BLaER1 (cell line): ENCODE results near the gene EPS8L2.
A peak's percentile ranks its signal among the peaks of the same experiment; 100 is the strongest.
"Not testable (repeated sequence)": the region's sequence is repeated elsewhere in the genome, so short reads cannot be mapped to it uniquely, and the experiment has no call there.

Experiments used
- H3K27ac ChIP-seq: shearing (Covaris generic); formaldehyde crosslinking; 2 replicates; pipeline ENCODE4 v1.8.1; 2022
- H3K27me3 ChIP-seq: shearing (Covaris generic); formaldehyde crosslinking; 2 replicates; pipeline ENCODE4 v1.8.1; 2022
- H3K36me3 ChIP-seq: shearing (Covaris generic); formaldehyde crosslinking; 2 replicates; pipeline ENCODE4 v1.8.1; 2022
- H3K4me1 ChIP-seq: shearing (Covaris generic); formaldehyde crosslinking; 2 replicates; pipeline ENCODE4 v1.8.1; 2022
- H3K4me2 ChIP-seq: shearing (Covaris generic); formaldehyde crosslinking; 2 replicates; pipeline ENCODE4 v1.8.1; 2022
- H3K4me3 ChIP-seq: shearing (Covaris generic); formaldehyde crosslinking; 2 replicates; pipeline ENCODE4 v1.8.1; 2022
- H3K9ac ChIP-seq: shearing (Covaris generic); formaldehyde crosslinking; 2 replicates; pipeline ENCODE4 v1.8.1; 2022
- H3K9me3 ChIP-seq: shearing (Covaris generic); formaldehyde crosslinking; 2 replicates; pipeline ENCODE4 v1.8.1; 2022
- H4K20me1 ChIP-seq: shearing (Covaris generic); formaldehyde crosslinking; 2 replicates; pipeline ENCODE4 v1.8.1; 2022
- Cebpa-rat ChIP-seq: shearing (Covaris generic); IDR thresholded peaks from 2 replicates; pipeline ENCODE4 v1.8.1; 2022

The EPS8L2 gene

GRCh38 chr11:728901-729491 is 23.0 kb downstream of the EPS8L2 start:
- peak overlapping the region; percentile 40; the same call in 1 of the 2 replicates for H3K9ac ChIP-seq

GRCh38 chr11:729492-730074 is 23.6 kb downstream of the EPS8L2 start:
- peak overlapping the region; percentile 88 for H3K4me2 ChIP-seq

More at GRCh38 chr11:728901-729491, 23.0 kb downstream of the EPS8L2 start:
- Histone ChIP-seq H3K4me2 (peak overlapping the region; percentile 88), H3K36me3 (no peaks in the 10 kb centered on the region), H3K27me3 (peaks cover 32% of the 10 kb centered on the region), H3K27ac (peak overlapping the region; percentile 44; the same call in 1 of the 2 replicates), H3K9me3 (no peaks in the 10 kb centered on the region), H3K4me1 (peaks cover 47% of the 10 kb centered on the region), H4K20me1 (no peaks in the 10 kb centered on the region), H3K4me3 (no peak overlapping the region)
- TF ChIP-seq Cebpa-rat, result no peak

GRCh38 chr11:733072-733471 is 27.0 kb downstream of the EPS8L2 start:
- Histone ChIP-seq H3K4me1 (peaks cover 42% of the 10 kb centered on the region), H4K20me1 (no peaks in the 10 kb centered on the region), H3K27ac (no peak overlapping the region), H3K27me3 (peaks cover 12% of the 10 kb centered on the region), H3K36me3 (no peaks in the 10 kb centered on the region), H3K4me3 (no peak overlapping the region), H3K9ac (no peak overlapping the region), H3K9me3 (no peaks in the 10 kb centered on the region), H3K4me2 (no peak overlapping the region)
- no peak for TF ChIP-seq Cebpa-rat

More at GRCh38 chr11:729492-730074, 23.6 kb downstream of the EPS8L2 start:
- no peaks in the 10 kb centered on the region for H3K36me3 ChIP-seq
- peaks cover 26% of the 10 kb centered on the region for H3K27me3 ChIP-seq
- no peaks in the 10 kb centered on the region for H4K20me1 ChIP-seq
- TF ChIP-seq Cebpa-rat, result no peak
- H3K4me3 ChIP-seq, result no peak overlapping the region
- no peaks in the 10 kb centered on the region for H3K9me3 ChIP-seq
- H3K9ac ChIP-seq, result peak overlapping the region; percentile 40
- peak overlapping the region; percentile 44; the same call in 1 of the 2 replicates for H3K27ac ChIP-seq
- peaks cover 47% of the 10 kb centered on the region for H3K4me1 ChIP-seq

GRCh38 chr11:734541-734940 is 28.5 kb downstream of the EPS8L2 start:
- peaks cover 18% of the 10 kb centered on the region for H3K27me3 ChIP-seq
- H3K9ac ChIP-seq, H3K4me2 ChIP-seq, H3K4me3 ChIP-seq, H4K20me1 ChIP-seq, H3K9me3 ChIP-seq, H3K36me3 ChIP-seq, H3K27ac ChIP-seq: not testable (repeated sequence)
- peaks cover 32% of the 10 kb centered on the region for H3K4me1 ChIP-seq

- H3K4me2 ChIP-seq, result peak overlapping the region; percentile 65
- no peaks in the 10 kb centered on the region for H4K20me1 ChIP-seq
- H3K36me3 ChIP-seq, result no peaks in the 10 kb centered on the region
- H3K4me3 ChIP-seq, result no peak overlapping the region
- peaks cover 25% of the 10 kb centered on the region for H3K4me1 ChIP-seq
- no peaks in the 10 kb centered on the region for H3K9me3 ChIP-seq
- no peak overlapping the region for H3K27ac ChIP-seq
- H3K27me3 ChIP-seq, result peaks cover 18% of the 10 kb centered on the region
- no peak for TF ChIP-seq Cebpa-rat
- 0 out of 2 replicates have a peak overlapping the region, but pooled peaks have one; percentile 3 for H3K9ac ChIP-seq
Measured at GRCh38 chr11:737366-737765, 31.3 kb downstream of the EPS8L2 start.

GRCh38 chr11:737899-738298 is 31.9 kb downstream of the EPS8L2 start:
- 0 out of 2 replicates have a peak overlapping the region, but pooled peaks have one; percentile 3 for H3K9ac ChIP-seq
- H3K4me3 ChIP-seq, H3K27ac ChIP-seq, H3K36me3 ChIP-seq, H4K20me1 ChIP-seq, H3K9me3 ChIP-seq: not testable (repeated sequence)
- H3K27me3 ChIP-seq, result peaks cover 18% of the 10 kb centered on the region
- H3K4me1 ChIP-seq, result peaks cover 28% of the 10 kb centered on the region
- H3K4me2 ChIP-seq, result peak overlapping the region; percentile 65

GRCh38 chr11:742156-742546 is 36.1 kb downstream of the EPS8L2 start:
- H3K36me3 ChIP-seq, result no peaks in the 10 kb centered on the region
- H4K20me1 ChIP-seq, result no peaks in the 10 kb centered on the region
- no peak overlapping the region for H3K27ac ChIP-seq
- H3K9ac ChIP-seq, result no peak overlapping the region
- no peaks in the 10 kb centered on the region for H3K9me3 ChIP-seq
- no peak for TF ChIP-seq Cebpa-rat
- H3K27me3 ChIP-seq, result peaks cover 16% of the 10 kb centered on the region
- H3K4me3 ChIP-seq, result no peak overlapping the region
- H3K4me2 ChIP-seq, result no peak overlapping the region
- H3K4me1 ChIP-seq, result peaks cover 29% of the 10 kb centered on the region

GRCh38 chr11:742571-743201 is 36.7 kb downstream of the EPS8L2 start:
- H3K36me3 ChIP-seq, result no peaks in the 10 kb centered on the region
- TF ChIP-seq Cebpa-rat, result no peak
- peaks cover 10% of the 10 kb centered on the region for H3K27me3 ChIP-seq
- peaks cover 3% of the 10 kb centered on the region for H4K20me1 ChIP-seq
- H3K4me1 ChIP-seq, result peaks cover 24% of the 10 kb centered on the region
- H3K9ac ChIP-seq, result no peak overlapping the region
- H3K9me3 ChIP-seq, result no peaks in the 10 kb centered on the region
- no peak overlapping the region for H3K27ac ChIP-seq
- H3K4me3 ChIP-seq, result no peak overlapping the region
- no peak overlapping the region for H3K4me2 ChIP-seq

GRCh38 chr11:745428-745827 is 39.4 kb downstream of the EPS8L2 start:
- no peaks in the 10 kb centered on the region for H3K27me3 ChIP-seq
- H3K4me1 ChIP-seq, result peaks cover 35% of the 10 kb centered on the region
- no peaks in the 10 kb centered on the region for H3K9me3 ChIP-seq
- H3K36me3 ChIP-seq, result no peaks in the 10 kb centered on the region
- H3K9ac ChIP-seq, result no peak overlapping the region
- H3K27ac ChIP-seq, result no peak overlapping the region
- H3K4me2 ChIP-seq, result peak overlapping the region; percentile 97; the same call in 1 of the 2 replicates
- H3K4me3 ChIP-seq, result no peak overlapping the region
- H4K20me1 ChIP-seq, result peaks cover 31% of the 10 kb centered on the region
- no peak for TF ChIP-seq Cebpa-rat
